ENCODE data around the gene NRP1. TPM values are rescaled to one million over a fixed set of nuclear protein-coding genes. Genes with fewer than 3 reads are reported as not detected.

NRP1 gene
- total RNA-seq, 4 donors from 2014 or later: 17.7 to 47.0 (median 21.0) TPM

DNA sequence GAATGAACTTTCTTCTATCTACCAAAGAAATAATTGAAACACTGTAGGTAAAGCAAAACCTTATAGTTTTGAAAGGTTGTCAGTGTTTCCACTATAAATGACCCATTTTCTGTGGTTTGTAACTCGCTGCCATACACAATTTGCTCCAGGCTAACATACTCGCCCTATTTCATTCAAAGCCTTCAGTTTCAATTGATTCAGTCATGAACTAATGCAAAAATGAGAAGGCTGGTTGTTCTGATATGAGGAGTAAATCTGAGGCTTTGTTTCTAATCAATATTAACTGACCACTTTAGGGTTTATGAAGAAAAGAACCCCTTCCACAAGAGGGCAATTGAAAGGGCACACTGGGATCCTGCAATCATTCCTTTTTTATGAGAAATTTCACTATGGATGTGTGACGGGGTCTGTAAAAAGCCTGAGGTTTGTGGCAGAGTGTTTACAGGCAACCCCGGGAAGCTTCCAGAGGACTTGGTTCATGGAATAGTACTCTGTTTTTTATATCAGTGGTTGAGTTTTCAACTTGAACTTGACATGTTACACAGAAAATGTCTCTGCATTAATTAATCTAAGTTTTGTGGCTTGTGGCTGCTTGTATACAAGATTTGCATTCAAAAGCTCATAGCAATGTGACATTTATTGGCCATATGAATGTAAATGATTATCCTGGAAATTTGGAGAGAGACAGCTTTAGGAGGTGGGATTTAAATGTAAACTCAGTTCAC is 133.2 kb downstream of the NRP1 start:
- H3K4me1 ChIP-seq: peaks cover 0 to 8% (median 0%) of the 10 kb centered on the region in 4 donors
- no peak overlapping the region for H3K27ac ChIP-seq

DNA sequence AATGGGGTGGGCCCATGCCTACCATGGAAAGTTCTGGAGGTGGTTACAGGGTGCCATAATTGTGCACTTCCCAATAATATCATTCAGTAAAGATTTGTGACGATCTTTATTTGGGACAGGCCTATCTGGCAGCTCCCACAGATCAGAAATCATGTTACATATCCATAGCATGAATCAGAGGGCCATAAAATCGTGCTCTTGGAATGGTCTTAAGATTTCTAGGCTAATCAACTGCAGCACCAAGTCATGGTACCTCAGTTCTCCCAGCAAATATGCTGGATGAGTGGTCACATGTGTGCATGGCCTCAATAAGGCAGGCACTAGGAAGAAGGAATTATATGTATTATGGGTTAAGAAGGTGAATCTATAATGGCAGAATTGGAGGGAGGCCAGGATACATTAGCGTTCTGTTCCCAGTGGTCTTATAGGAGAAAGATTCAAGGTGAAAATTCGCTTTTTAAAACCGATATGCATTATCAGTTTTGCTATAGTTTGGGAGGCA is 134.7 kb downstream of the NRP1 start:
- H3K4me1 ChIP-seq: peaks cover 0 to 13% (median 0%) of the 10 kb centered on the region in 4 donors

More for the DNA sequence above, 133.2 kb downstream of the NRP1 start:
- TF ChIP-seq, protein P1, sequence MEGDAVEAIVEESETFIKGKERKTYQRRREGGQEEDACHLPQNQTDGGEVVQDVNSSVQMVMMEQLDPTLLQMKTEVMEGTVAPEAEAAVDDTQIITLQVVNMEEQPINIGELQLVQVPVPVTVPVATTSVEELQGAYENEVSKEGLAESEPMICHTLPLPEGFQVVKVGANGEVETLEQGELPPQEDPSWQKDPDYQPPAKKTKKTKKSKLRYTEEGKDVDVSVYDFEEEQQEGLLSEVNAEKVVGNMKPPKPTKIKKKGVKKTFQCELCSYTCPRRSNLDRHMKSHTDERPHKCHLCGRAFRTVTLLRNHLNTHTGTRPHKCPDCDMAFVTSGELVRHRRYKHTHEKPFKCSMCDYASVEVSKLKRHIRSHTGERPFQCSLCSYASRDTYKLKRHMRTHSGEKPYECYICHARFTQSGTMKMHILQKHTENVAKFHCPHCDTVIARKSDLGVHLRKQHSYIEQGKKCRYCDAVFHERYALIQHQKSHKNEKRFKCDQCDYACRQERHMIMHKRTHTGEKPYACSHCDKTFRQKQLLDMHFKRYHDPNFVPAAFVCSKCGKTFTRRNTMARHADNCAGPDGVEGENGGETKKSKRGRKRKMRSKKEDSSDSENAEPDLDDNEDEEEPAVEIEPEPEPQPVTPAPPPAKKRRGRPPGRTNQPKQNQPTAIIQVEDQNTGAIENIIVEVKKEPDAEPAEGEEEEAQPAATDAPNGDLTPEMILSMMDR (IDR thresholded peaks at IDR 0.05): no peak
- no peak for TF ChIP-seq POLR2A (IDR thresholded peaks at IDR 0.05)
- Histone ChIP-seq H3K4me3 (no peak overlapping the region), H3K27me3 (no peaks in the 10 kb centered on the region), H3K9me3 (no peaks in the 10 kb centered on the region), H3K36me3 (peaks cover 0 to 22% (median 0%) of the 10 kb centered on the region in 3 donors)
- DNase-seq: no peak

DNA sequence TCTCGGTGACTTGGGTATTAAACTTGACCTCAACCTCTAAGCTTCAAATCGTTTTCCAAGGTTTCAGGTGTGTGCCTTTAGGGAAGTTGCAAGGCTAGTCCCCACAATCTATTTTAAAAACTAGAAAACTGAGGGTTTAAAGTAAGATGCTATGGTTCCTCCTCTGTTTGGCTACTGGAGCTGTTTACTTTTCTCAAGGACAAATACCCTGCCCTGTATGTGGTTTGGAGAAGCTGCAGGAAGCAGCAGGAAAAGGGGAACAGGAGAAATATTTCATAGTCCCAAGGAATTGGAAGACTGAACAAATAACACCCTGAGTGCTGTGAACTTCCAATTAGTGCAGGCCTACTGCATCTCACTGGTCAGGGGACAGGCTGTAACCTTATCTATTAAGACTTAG is 135.9 kb downstream of the NRP1 start:
- Histone ChIP-seq H3K4me3 (no peak overlapping the region), H3K27me3 (no peaks in the 10 kb centered on the region), H3K36me3 (peaks cover 0 to 12% (median 0%) of the 10 kb centered on the region in 3 donors), H3K9me3 (no peaks in the 10 kb centered on the region), H3K27ac (no peak overlapping the region), H3K4me1 (peaks cover 0 to 18% (median 0%) of the 10 kb centered on the region in 4 donors)
- no peak for DNase-seq
- no peak for TF ChIP-seq POLR2A (IDR thresholded peaks at IDR 0.05)
- TF ChIP-seq, protein P1 (IDR thresholded peaks at IDR 0.05): no peak

More for the DNA sequence above, 134.7 kb downstream of the NRP1 start:
- no peak for TF ChIP-seq POLR2A (IDR thresholded peaks at IDR 0.05)
- TF ChIP-seq, protein P1 (IDR thresholded peaks at IDR 0.05): no peak
- Histone ChIP-seq H3K27me3 (no peaks in the 10 kb centered on the region), H3K9me3 (no peaks in the 10 kb centered on the region), H3K27ac (no peak overlapping the region), H3K4me3 (no peak overlapping the region), H3K36me3 (peaks cover 0 to 12% (median 0%) of the 10 kb centered on the region in 3 donors)
- DNase-seq: no peak

DNA sequence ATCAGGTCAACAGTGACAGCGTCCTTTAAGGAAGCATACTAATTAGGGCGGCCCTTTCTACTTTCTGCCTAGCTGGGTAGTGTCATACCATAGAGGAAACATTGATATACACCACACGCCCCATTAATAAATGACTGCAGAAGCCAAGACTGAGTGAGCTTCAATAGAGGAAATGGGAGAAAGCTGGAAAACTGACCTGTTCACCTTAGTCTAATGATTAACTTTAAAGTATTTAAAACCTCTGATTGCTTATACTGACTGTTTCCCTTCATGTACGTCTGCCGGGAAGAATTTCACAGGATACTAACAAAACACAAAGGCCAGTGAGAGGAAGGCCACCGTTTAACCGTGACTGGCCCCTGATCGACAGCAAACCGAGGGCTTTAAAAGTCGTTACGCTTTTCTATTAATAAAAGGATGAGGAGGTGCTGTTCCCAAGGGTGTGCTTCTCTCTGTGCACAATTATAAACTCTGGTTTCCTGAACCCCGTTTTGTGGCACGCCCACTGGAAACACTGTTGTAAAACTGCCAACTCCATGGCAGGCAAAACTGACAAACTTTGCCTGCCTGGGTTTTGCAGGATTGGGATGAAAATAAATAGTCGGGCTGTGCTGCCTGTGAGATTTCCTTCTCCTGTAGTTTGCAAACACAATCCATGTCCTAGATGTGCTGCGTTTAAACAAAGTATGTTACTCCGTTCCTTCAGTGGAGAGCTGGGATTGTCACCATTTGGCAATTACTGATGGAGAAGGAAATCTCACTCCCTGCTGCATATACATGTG is 137.6 kb downstream of the NRP1 start:
- Histone ChIP-seq H3K27ac (peak overlapping the region in 3 of 4 donors; percentile 13 to 73 (median 73)), H3K9me3 (no peaks in the 10 kb centered on the region), H3K4me1 (peaks cover 0 to 20% (median 0%) of the 10 kb centered on the region in 4 donors), H3K27me3 (no peaks in the 10 kb centered on the region), H3K4me3 (peak overlapping the region in 2 of 4 donors; percentile 31 to 34), H3K36me3 (peaks cover 0 to 2% (median 0%) of the 10 kb centered on the region in 3 donors)
- TF ChIP-seq, protein P1 (IDR thresholded peaks at IDR 0.05): no peak
- no peak for TF ChIP-seq POLR2A (IDR thresholded peaks at IDR 0.05)
- DNase-seq: peak in 2 of 3 donors; percentile 56 to 68

DNA sequence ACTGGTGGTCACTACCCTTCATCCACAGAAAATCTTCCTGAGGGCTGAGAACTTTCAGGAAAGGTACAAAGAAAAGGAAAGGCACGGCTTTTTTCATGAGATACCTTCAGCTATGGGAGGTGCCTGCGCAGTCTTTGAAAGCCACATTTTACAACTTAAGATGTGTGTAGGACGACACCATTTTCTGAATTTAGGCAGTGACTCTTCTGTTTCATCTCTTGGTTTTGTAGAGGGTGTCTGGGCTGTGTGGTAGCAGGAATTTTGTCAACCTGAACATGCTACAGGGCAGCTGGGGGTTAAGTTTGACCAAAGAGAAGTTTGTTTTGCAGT is 138.1 kb downstream of the NRP1 start:
- H3K27ac ChIP-seq: peak overlapping the region in 3 of 4 donors; percentile 13 to 73 (median 73)
- peaks cover 0 to 20% (median 0%) of the 10 kb centered on the region in 4 donors for H3K4me1 ChIP-seq
- no peaks in the 10 kb centered on the region for H3K36me3 ChIP-seq
- no peaks in the 10 kb centered on the region for H3K9me3 ChIP-seq
- no peak for DNase-seq
- H3K27me3 ChIP-seq: no peaks in the 10 kb centered on the region
- H3K4me3 ChIP-seq: no peak overlapping the region
- no peak for TF ChIP-seq POLR2A (IDR thresholded peaks at IDR 0.05)
- TF ChIP-seq, protein P1 (IDR thresholded peaks at IDR 0.05): no peak

Measured in Peyer's patch (tissue), 4 donors.